GM12878 (cell line): ENCODE results near the gene FAM200B. TPM values are rescaled to one million over a fixed set of nuclear protein-coding genes. Genes with fewer than 3 reads are reported as not detected.

ENCODE experiments used
- ATAC-seq: fragments of 200-7000 bp; cut with Tn5 transposase; 3 replicates; pipeline ENCODE4 v1.9.1; 2020; ENCODE audit warnings: mild to moderate bottlenecking, moderate library complexity
- BruUV-seq: library from RNA; stranded (reverse); fragments of 400-500 nt; replicated peaks from 2 replicates; lab custom pipeline; 2021; lab: Mats Ljungman, UMichigan
- CTCF ChIA-PET: fragments of 300-600 bp; sonication (Branson Sonifier 250); formaldehyde crosslinking; extraction: SDS; loops from one replicate; lab custom pipeline; 2021; ENCODE audit warnings: inconsistent platforms; lab: Yijun Ruan, JAX
- POLR2A ChIA-PET: fragments of 350-600 bp; formaldehyde crosslinking; extraction: SDS; loops from one replicate; lab custom pipeline; 2021; ENCODE audit warnings: inconsistent platforms; lab: Charles Lee
- RAD21 ChIA-PET: fragments of 300-600 bp; sonication (Branson Sonifier 250); formaldehyde crosslinking; loops from one replicate; lab custom pipeline; 2023; ENCODE audit warnings: antibody characterized with exemption; ENCODE audit not compliant: unreplicated experiment; lab: Charles Lee
- SMC1A ChIA-PET: fragments of 300-600 bp; sonication (Branson Sonifier 250); formaldehyde crosslinking; loops from one replicate; lab custom pipeline; 2023; ENCODE audit not compliant: unreplicated experiment, uncharacterized antibody; lab: Charles Lee
- DNase-seq: peaks from one replicate; pipeline ENCODE4 v3.0.0-alpha.2; 2011; ENCODE audit warnings: low read depth, low spot score
- FAIRE-seq: peaks from 3 replicates; lab custom pipeline; 2011; peaks lifted over from hg19 to GRCh38; lab: Jason Lieb, UNC
- H2AFZ ChIP-seq: 2 replicates; pipeline ENCODE4 v1.6.0; 2011; ENCODE audit warnings: low read depth, low read length, control low read depth; ENCODE audit not compliant: control insufficient read depth
- H3K27ac ChIP-seq: 2 replicates; pipeline ENCODE4 v1.5.1; 2011; ENCODE audit warnings: control low read depth; ENCODE audit not compliant: control insufficient read depth, insufficient read depth
- H3K27me3 ChIP-seq, 2 experiments: replicated peaks in 1 of 2; 2 replicates each; pipeline versions ENCODE4 v1.6.0 to v1.6.1; 2011; ENCODE audit warnings: low read length in 1 of 2; ENCODE audit not compliant: control insufficient read depth in 2 of 2, insufficient read depth in 2 of 2
- H3K36me3 ChIP-seq, 2 experiments: 2 replicates each; pipeline ENCODE4 v1.5.1; 2011; ENCODE audit warnings: low read length in 1 of 2; ENCODE audit not compliant: control insufficient read depth in 2 of 2, insufficient read depth in 2 of 2
- H3K4me1 ChIP-seq: 2 replicates; pipeline ENCODE4 v1.6.1; 2011; ENCODE audit warnings: mild to moderate bottlenecking, low read length, moderate library complexity, mixed read lengths; ENCODE audit not compliant: control insufficient read depth, insufficient read depth
- H3K4me2 ChIP-seq: 2 replicates; pipeline ENCODE4 v1.6.0; 2011; ENCODE audit warnings: control low read depth; ENCODE audit not compliant: control insufficient read depth, insufficient read depth
- H3K4me3 ChIP-seq: fragments of 200-600 bp; sonication (generic); 2 replicates; pipeline ENCODE4 v1.5.1; 2016
- H3K79me2 ChIP-seq: 2 replicates; pipeline ENCODE4 v1.6.0; 2011; ENCODE audit warnings: low read length; ENCODE audit not compliant: control insufficient read depth, insufficient read depth
- H3K9ac ChIP-seq: 2 replicates; pipeline ENCODE4 v1.8.0; 2011; ENCODE audit warnings: low read length, control low read depth, mixed read lengths; ENCODE audit not compliant: control insufficient read depth, insufficient read depth
- H3K9me3 ChIP-seq: replicated peaks from 3 replicates; pipeline ENCODE4 v1.5.1; 2011; ENCODE audit warnings: mild to moderate bottlenecking, low read length; ENCODE audit not compliant: control insufficient read depth, insufficient read depth
- H4K20me1 ChIP-seq: 2 replicates; pipeline ENCODE4 v1.6.0; 2011; ENCODE audit not compliant: control insufficient read depth, insufficient read depth
- ASH2L ChIP-seq: fragments of 300-600, 200-600 bp; sonication (generic); IDR thresholded peaks from 2 replicates; pipeline ENCODE4 v1.6.1; 2017; ENCODE audit warnings: low read depth, mild to moderate bottlenecking, borderline replicate concordance
- ETV6 ChIP-seq, 2 experiments: fragments of 450-650 bp in 1 of 2; IDR thresholded peaks in 1 of 2; conservative IDR thresholded peaks in 1 of 2; 2 replicates each; pipeline ENCODE4 v1.6.1; 2014; ENCODE audit warnings: antibody characterized with exemption in 1 of 2, borderline replicate concordance in 1 of 2, low read depth in 1 of 2, mild to moderate bottlenecking in 1 of 2, moderate library complexity in 1 of 2
- FOXM1 ChIP-seq: IDR thresholded peaks from 2 replicates; pipeline ENCODE4 v1.6.1; 2012; ENCODE audit warnings: low read depth, mild to moderate bottlenecking, inconsistent platforms, low read length, moderate library complexity
- GABPA ChIP-seq: IDR thresholded peaks from 2 replicates; pipeline ENCODE4 v1.6.1; 2014; ENCODE audit warnings: antibody characterized with exemption, low read depth, mild to moderate bottlenecking, inconsistent platforms
- PAX5 ChIP-seq: IDR thresholded peaks from 2 replicates; pipeline ENCODE4 v1.6.1; 2011; ENCODE audit warnings: low read depth, low read length, borderline replicate concordance
- SMC3 ChIP-seq: IDR thresholded peaks from 2 replicates; pipeline ENCODE4 v1.6.1; 2011; ENCODE audit warnings: low read length, improper control_type of control experiment, borderline replicate concordance
- ZNF384 ChIP-seq: IDR thresholded peaks from 2 replicates; pipeline ENCODE4 v1.6.1; 2012; ENCODE audit warnings: low read depth, mild to moderate bottlenecking, low read length, improper control_type of control experiment, borderline replicate concordance
- WGBS: methylation state at CpG from one replicate; pipeline ENCODE4 v1.1.6; 2016; ENCODE audit warnings: low lambda C conversion rate; ENCODE audit not compliant: insufficient replicate concordance, insufficient coverage; ENCODE audit errors: missing lambda C conversion rate; 5-methylcytosine and 5-hydroxymethylcytosine counted together
- in situ Hi-C: fragments of 300-500 bp; cut with MboI; formaldehyde crosslinking; loops from 9 replicates; pipeline ENCODE4 v1.14.3; 2018; ENCODE audit warnings: mixed read lengths
- intact Hi-C: fragments of 100-400 bp; cut with micrococcal nuclease; formaldehyde crosslinking; loops from one replicate; pipeline ENCODE4 v1.14.2; 2022; ENCODE audit not compliant: unreplicated experiment
- polyA plus RNA-seq, 11 experiments: library from polyadenylated mRNA; depleted of rRNA in 4 of 11; unstranded in 6 of 11; stranded (reverse) in 5 of 11; fragments of >200 nt; fragmentation: Nextera tagmentation in 4 of 11; fragmentation: Illumina TruSeq in 1 of 11; extraction: Ambion mirVana in 4 of 11; extraction: Trizol in 1 of 11; gene quantifications; 1 replicate in 1 of 11; 2 replicates in 10 of 11; pipeline versions ENCODE4 v1.2.1 to v1.2.3, GENCODE V29; 2011 to 2016; ENCODE audit warnings: inconsistent platforms in 2 of 11, missing spikeins in 2 of 11, low read depth in 1 of 11
- total RNA-seq, 4 experiments: library from RNA; depleted of rRNA in 3 of 4; stranded (reverse); fragments of >200 nt in 3 of 4; fragmentation: Illumina TruSeq in 1 of 4; extraction: Trizol in 1 of 4; gene quantifications; 2 replicates each; pipeline versions ENCODE4 v1.2.1 to v1.2.3, GENCODE V29; 2013 to 2021

The FAM200B gene
- total and polyA plus RNA-seq, 10 of the 15 experiments (the other 5 are each of a cell fraction or from before 2014, with no cell fraction given) = 13.8 to 48.5 (median 25.5) TPM

DNA sequence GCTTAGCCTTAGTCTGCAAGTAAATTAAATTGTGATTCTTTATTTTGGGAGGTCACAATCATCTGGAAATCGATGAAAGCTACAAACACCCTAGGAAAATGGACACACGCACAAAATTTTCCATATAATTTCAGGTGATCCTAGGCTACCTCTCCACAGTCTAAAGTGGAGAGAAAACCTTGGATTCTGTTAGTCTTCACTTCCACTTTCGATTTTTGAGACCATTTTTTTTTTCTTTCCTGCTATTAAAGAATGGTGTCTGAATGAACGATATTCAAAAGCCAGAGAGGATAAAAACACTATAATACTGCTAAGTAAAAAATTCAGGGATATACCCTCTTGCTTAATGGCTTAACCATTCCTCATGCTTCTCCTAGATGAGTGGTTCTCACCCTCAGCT lies 28.2 kb upstream of the FAM200B start:
- ChIA-PET SMC1A (interaction anchor here (0.5 to 4.0 kb wide), 7 partner anchors 23 to 546 kb away, joined by 3 to 34 read pairs (median 5); partner anchors contain the start of gene FAM200B), CTCF (interaction anchor here (0.7 to 4.7 kb wide), 9 partner anchors 8 to 415 kb away, joined by 3 to 23 read pairs (median 4); partner anchors contain the start of gene FAM200B), POLR2A (interaction anchor here (0.7 to 2.7 kb wide), 6 partner anchors 17 to 29 kb away, joined by 3 to 15 read pairs (median 6); partner anchors contain the start of gene FAM200B), RAD21 (interaction anchor here (1.2 to 3.3 kb wide), 4 partner anchors 16 to 400 kb away, joined by 4 to 13 read pairs (median 5); partner anchors contain the start of gene FAM200B)
- Histone ChIP-seq H3K36me3 (no peaks in the 10 kb centered on the region), H2AFZ (peak overlapping the region; percentile 1; the same call in 1 of the 2 replicates), H3K27ac (peak overlapping the region; percentile 95), H3K79me2 (peaks cover 63% of the 10 kb centered on the region), H3K4me3 (peak overlapping the region; percentile 84), H3K4me1 (peaks cover 28% of the 10 kb centered on the region), H3K9ac (peak overlapping the region; percentile 89), H3K9me3 (no peaks in the 10 kb centered on the region), H4K20me1 (no peaks in the 10 kb centered on the region), H3K4me2 (peak overlapping the region; percentile 95), H3K27me3 (no peaks in the 10 kb centered on the region)
- 48% methylated on average over 4 of the region's 4 CpGs for WGBS
- no peak for TF ChIP-seq GABPA
- no peak for TF ChIP-seq FOXM1
- no peak for TF ChIP-seq ETV6 (conservative IDR thresholded peaks at IDR 0.05 in 1 of 2, IDR thresholded peaks at IDR 0.05 in 1 of 2; ENCODE audit: borderline replicate concordance in 1 of 2, low read depth in 1 of 2)
- TF ChIP-seq SMC3 = no peak
- TF ChIP-seq ZNF384 = peak; percentile 57; the same call in 1 of the 2 replicates
- no peak for TF ChIP-seq PAX5
- 0 out of 2 replicates have a peak, but pooled peaks have one; percentile 55 for TF ChIP-seq ASH2L
- DNase-seq (no peak), ATAC-seq (no peak), FAIRE-seq (no peak)
- no TSS peak for BruUV-seq
- intact Hi-C loops (loop anchor here (5.0 to 10.0 kb wide), 3 partner anchors 121 to 1489 kb away; partner anchors contain the start of genes CD38 and CPEB2), in situ Hi-C loops (loop anchor here (5.0 to 10.0 kb wide), 2 partner anchors 416 to 649 kb away; partner anchors contain the start of gene CPEB2)
